Endodermal cell (in vitro differentiated cells): ENCODE results near the gene PLCH2. TPM values are rescaled to one million over a fixed set of nuclear protein-coding genes. Genes with fewer than 3 reads are reported as not detected.

Experiments
- DNase-seq: peaks from one replicate; pipeline ENCODE4 v3.0.0-alpha.2; 2017
- H3K27ac ChIP-seq: 2 replicates; pipeline ENCODE4 v1.5.1; 2013; ENCODE audit warnings: mild to moderate bottlenecking, low read depth, low read length, moderate library complexity
- H3K27me3 ChIP-seq: 2 replicates; pipeline ENCODE4 v1.6.1; 2013; ENCODE audit warnings: mild to moderate bottlenecking, low read length, moderate library complexity; ENCODE audit not compliant: insufficient read depth, control insufficient read depth, poor library complexity, severe bottlenecking
- H3K36me3 ChIP-seq: 2 replicates; pipeline ENCODE4 v1.7.0; 2013; ENCODE audit warnings: mild to moderate bottlenecking, low read length, moderate library complexity; ENCODE audit not compliant: control insufficient read depth, insufficient read depth
- H3K4me1 ChIP-seq: one replicate; pipeline ENCODE4 v1.7.0; 2013; ENCODE audit warnings: low read length; ENCODE audit not compliant: control insufficient read depth, insufficient read depth
- H3K4me3 ChIP-seq: 2 replicates; pipeline ENCODE4 v1.5.1; 2013; ENCODE audit warnings: mild to moderate bottlenecking, low read length, moderate library complexity
- H3K9ac ChIP-seq: 2 replicates; pipeline ENCODE4 v1.6.1; 2013; ENCODE audit warnings: mild to moderate bottlenecking, low read length, moderate library complexity; ENCODE audit not compliant: poor library complexity, severe bottlenecking; ENCODE audit errors: extremely low read depth
- H3K9me3 ChIP-seq: 2 replicates; pipeline ENCODE4 v1.6.1; 2013; ENCODE audit warnings: mild to moderate bottlenecking, low read length, moderate library complexity; ENCODE audit not compliant: control insufficient read depth
- H3K27ac Mint-ChIP-seq: 2 replicates; pipeline ENCODE4 v1.8.0; 2020; ENCODE audit warnings: mixed read lengths
- H3K27me3 Mint-ChIP-seq: 2 replicates; pipeline ENCODE4 v1.8.0; 2021; ENCODE audit warnings: mild to moderate bottlenecking, mixed read lengths; ENCODE audit not compliant: insufficient read depth
- H3K36me3 Mint-ChIP-seq: 2 replicates; pipeline ENCODE4 v1.8.0; 2020; ENCODE audit warnings: low read depth, mixed read lengths
- H3K4me1 Mint-ChIP-seq: 2 replicates; pipeline ENCODE4 v1.8.0; 2020; ENCODE audit warnings: mixed read lengths
- H3K4me3 Mint-ChIP-seq: 2 replicates; pipeline ENCODE4 v1.8.0; 2020; ENCODE audit warnings: mild to moderate bottlenecking, moderate library complexity, mixed read lengths
- H3K9me3 Mint-ChIP-seq: 2 replicates; pipeline ENCODE4 v1.8.0; 2020; ENCODE audit warnings: mild to moderate bottlenecking, mixed read lengths
- CTCF ChIP-seq: fragments of 200-600 bp; sonication (generic); conservative IDR thresholded peaks from 2 replicates; pipeline ENCODE4 v1.5.0; 2021; ENCODE audit warnings: antibody characterized with exemption, mild to moderate bottlenecking
- WGBS, 2 experiments: methylation state at CpG; one replicate each; pipeline versions ENCODE4 v1.1.5 to v1.1.7; 2013; ENCODE audit warnings: missing lambda C conversion rate in 2 of 2, mixed read lengths in 1 of 2; ENCODE audit not compliant: insufficient coverage in 1 of 2, insufficient read length in 1 of 2; 5-methylcytosine and 5-hydroxymethylcytosine counted together
- total RNA-seq, 2 donors: library from RNA; stranded (reverse); fragmentation: NEBNext Ultra II Directional in 1 of 2; extraction: Animal tissue kit (Norgen Biotek cat#: 25700) in 1 of 2; gene quantifications; 2 replicates in 1 of 2; 3 replicates in 1 of 2; pipeline ENCODE4 v1.2.1, GENCODE V29; 2021

PLCH2 gene
- total RNA-seq, 2 donors from 2014 or later = 0.18 to 0.31 TPM

- H3K27ac Mint-ChIP-seq = no peak overlapping the region
- no peak for TF ChIP-seq CTCF
- H3K27ac ChIP-seq = no peak overlapping the region
- no peaks in the 10 kb centered on the region for H3K27me3 Mint-ChIP-seq
- no peak overlapping the region for H3K4me3 Mint-ChIP-seq
- no peak overlapping the region for H3K4me3 ChIP-seq
- H3K4me1 ChIP-seq = no peaks in the 10 kb centered on the region
- WGBS, 2 experiments = 89 to 99% methylated on average over 8 to 10 of the region's 10 CpGs
- no peaks in the 10 kb centered on the region for H3K36me3 Mint-ChIP-seq
- H3K36me3 ChIP-seq = no peaks in the 10 kb centered on the region
- no peaks in the 10 kb centered on the region for H3K9me3 ChIP-seq
- H3K27me3 ChIP-seq = no peaks in the 10 kb centered on the region
- no peak for DNase-seq
- H3K4me1 Mint-ChIP-seq = no peaks in the 10 kb centered on the region
- no peak overlapping the region for H3K9ac ChIP-seq
- H3K9me3 Mint-ChIP-seq = no peaks in the 10 kb centered on the region
These were observed 5.8 kb downstream of the PLCH2 start for GRCh38 chr1:2481885-2482284.

DNA sequence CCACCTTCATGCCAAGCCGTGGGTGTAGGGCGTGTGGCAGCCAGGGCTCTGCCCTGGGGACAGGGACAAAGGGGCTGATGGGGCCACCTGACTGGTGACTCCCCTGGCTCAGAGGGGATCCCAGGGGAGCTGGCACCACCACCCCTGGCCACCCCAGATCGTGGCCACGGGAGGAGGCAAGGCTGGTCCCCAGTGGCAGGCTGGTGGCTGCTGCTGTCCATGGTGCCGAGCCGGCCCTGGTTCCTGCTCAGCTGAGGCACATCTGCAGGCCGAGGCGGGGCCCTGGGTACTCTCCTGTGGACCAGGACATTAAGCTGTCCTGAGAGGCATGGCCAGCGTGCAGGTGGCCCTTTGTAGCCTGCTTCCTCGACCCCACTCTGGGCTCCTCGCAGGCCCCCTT lies 6.5 kb downstream of the PLCH2 start:
- no peak overlapping the region for H3K27ac ChIP-seq
- Mint-ChIP-seq H3K27me3 (no peaks in the 10 kb centered on the region), H3K36me3 (no peaks in the 10 kb centered on the region), H3K4me3 (no peak overlapping the region), H3K27ac (no peak overlapping the region), H3K9me3 (no peaks in the 10 kb centered on the region), H3K4me1 (no peaks in the 10 kb centered on the region)
- H3K36me3 ChIP-seq = no peaks in the 10 kb centered on the region
- no peaks in the 10 kb centered on the region for H3K4me1 ChIP-seq
- H3K27me3 ChIP-seq = no peaks in the 10 kb centered on the region
- H3K4me3 ChIP-seq = no peak overlapping the region
- DNase-seq = no peak
- WGBS, 2 experiments = 87 to 91% methylated on average over 8 to 11 of the region's 11 CpGs
- H3K9me3 ChIP-seq = no peaks in the 10 kb centered on the region
- H3K9ac ChIP-seq = no peak overlapping the region
- TF ChIP-seq CTCF = no peak

- no peak overlapping the region for H3K27ac ChIP-seq
- peaks cover 1% of the 10 kb centered on the region for H3K27me3 Mint-ChIP-seq
- no peaks in the 10 kb centered on the region for H3K4me1 ChIP-seq
- 90 to 91% methylated on average over 10 to 13 of the region's 13 CpGs for WGBS, 2 experiments
- no peaks in the 10 kb centered on the region for H3K9me3 ChIP-seq
- H3K4me3 ChIP-seq = no peak overlapping the region
- H3K4me3 Mint-ChIP-seq = no peak overlapping the region
- H3K9me3 Mint-ChIP-seq = no peaks in the 10 kb centered on the region
- H3K9ac ChIP-seq = no peak overlapping the region
- H3K36me3 ChIP-seq = no peaks in the 10 kb centered on the region
- no peaks in the 10 kb centered on the region for H3K4me1 Mint-ChIP-seq
- TF ChIP-seq CTCF = no peak
- DNase-seq = no peak
- no peak overlapping the region for H3K27ac Mint-ChIP-seq
- no peaks in the 10 kb centered on the region for H3K36me3 Mint-ChIP-seq
- H3K27me3 ChIP-seq = no peaks in the 10 kb centered on the region
These were observed 6.9 kb downstream of the PLCH2 start for GRCh38 chr1:2483026-2483425.
